ENCODE data around the gene TNNT3.

TNNT3 gene

GRCh38 chr11:1888347-1888753, 31.2 kb upstream of the TNNT3 start:
- Histone ChIP-seq H3K4me1 (ENCODE audit: control extremely low read depth in 1 of 4, control insufficient read depth in 4 of 4, insufficient read depth in 4 of 4, low read length in 3 of 4) (peaks cover 0 to 62% (median 58%) of the 10 kb centered on the region in 4 experiments), H3K9me3 (ENCODE audit: control extremely low read depth in 1 of 5, control insufficient read depth in 4 of 5, insufficient read depth in 2 of 5, low read depth in 1 of 5, low read length in 4 of 5) (peaks cover 0 to 2% (median 0%) of the 10 kb centered on the region in 5 experiments), H3K4me3 (ENCODE audit: control insufficient read depth in 1 of 7, extremely low read depth in 1 of 7, insufficient read depth in 4 of 7, low read depth in 2 of 7, low read length in 6 of 7) (peak overlapping the region in 5 of 7 experiments; percentile 4 to 87 (median 71)), H3K36me3 (ENCODE audit: control insufficient read depth in 4 of 4, insufficient read depth in 4 of 4, low read length in 3 of 4) (peaks cover 11 to 36% (median 24%) of the 10 kb centered on the region in 4 experiments), H3K27me3 (replicated peaks in 2 of 5; ENCODE audit: control insufficient read depth in 4 of 5, insufficient read depth in 5 of 5, low read length in 4 of 5) (no peaks in the 10 kb centered on the region), H3K27ac (ENCODE audit: insufficient read depth in 1 of 2, low read depth in 1 of 2, low read length in 2 of 2, poor library complexity in 1 of 2, severe bottlenecking in 2 of 2) (peak overlapping the region; percentile 7 to 79)
- WGBS (ENCODE audit: insufficient coverage) = 25% methylated on average over 9 of the region's 9 CpGs
- peak in 2 of 3 donors; percentile 32 to 49 for DNase-seq
- POLR2A ChIA-PET = interaction anchor here (1.0 to 1.6 kb wide), 3 partner anchors 9 to 60 kb away, joined by 3 to 7 read pairs (median 3); partner anchors contain the start of gene MRPL23
- CTCF ChIA-PET = interaction anchor here (0.8 to 5.5 kb wide), 10 partner anchors 9 to 195 kb away, joined by 3 to 53 read pairs (median 5); partner anchors contain the start of genes MRPL23 and TNNT3

DNA sequence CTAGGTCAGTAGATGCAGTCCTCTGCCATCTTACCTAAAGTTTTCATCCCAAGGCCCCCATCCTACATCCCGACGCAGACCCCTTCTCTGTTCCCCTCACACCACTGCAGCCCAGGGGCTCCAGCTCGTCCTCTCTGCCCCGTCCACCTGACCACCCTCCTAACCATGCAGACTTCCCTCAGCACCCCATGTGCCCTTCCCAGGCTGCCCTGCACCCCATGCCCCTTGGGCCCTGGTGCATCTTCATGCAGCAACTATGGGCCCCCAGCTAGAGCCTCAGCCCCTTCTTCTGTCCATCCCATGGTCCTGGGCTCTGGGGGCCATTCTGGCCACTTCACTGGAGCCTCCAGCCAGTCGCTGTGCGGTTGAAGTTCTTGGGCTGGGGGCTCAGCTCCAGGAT, 30.7 kb upstream of the TNNT3 start:
- WGBS (ENCODE audit: insufficient coverage) = 16% methylated on average over 6 of the region's 6 CpGs
- Histone ChIP-seq H3K4me3 (ENCODE audit: control insufficient read depth in 1 of 7, extremely low read depth in 1 of 7, insufficient read depth in 4 of 7, low read depth in 2 of 7, low read length in 6 of 7) (peak overlapping the region in 5 of 7 experiments; percentile 33 to 87 (median 71)), H3K9me3 (ENCODE audit: control extremely low read depth in 1 of 5, control insufficient read depth in 4 of 5, insufficient read depth in 2 of 5, low read depth in 1 of 5, low read length in 4 of 5) (peaks cover 0 to 2% (median 0%) of the 10 kb centered on the region in 5 experiments), H3K4me1 (ENCODE audit: control extremely low read depth in 1 of 4, control insufficient read depth in 4 of 4, insufficient read depth in 4 of 4, low read length in 3 of 4) (peaks cover 0 to 66% (median 55%) of the 10 kb centered on the region in 4 experiments), H3K27ac (ENCODE audit: insufficient read depth in 1 of 2, low read depth in 1 of 2, low read length in 2 of 2, poor library complexity in 1 of 2, severe bottlenecking in 2 of 2) (peak overlapping the region; percentile 7 to 79), H3K27me3 (replicated peaks in 2 of 5; ENCODE audit: control insufficient read depth in 4 of 5, insufficient read depth in 5 of 5, low read length in 4 of 5) (no peaks in the 10 kb centered on the region), H3K36me3 (ENCODE audit: control insufficient read depth in 4 of 4, insufficient read depth in 4 of 4, low read length in 3 of 4) (peaks cover 11 to 32% (median 19%) of the 10 kb centered on the region in 4 experiments)
- DNase-seq = no peak
- CTCF ChIA-PET = interaction anchor here (0.6 to 5.5 kb wide), 11 partner anchors 9 to 195 kb away, joined by 3 to 53 read pairs (median 4); partner anchors contain the start of genes MRPL23 and TNNT3
- POLR2A ChIA-PET = interaction anchor here (1.0 to 1.6 kb wide), 3 partner anchors 8 to 60 kb away, joined by 3 to 7 read pairs (median 3); partner anchors contain the start of gene MRPL23

DNA sequence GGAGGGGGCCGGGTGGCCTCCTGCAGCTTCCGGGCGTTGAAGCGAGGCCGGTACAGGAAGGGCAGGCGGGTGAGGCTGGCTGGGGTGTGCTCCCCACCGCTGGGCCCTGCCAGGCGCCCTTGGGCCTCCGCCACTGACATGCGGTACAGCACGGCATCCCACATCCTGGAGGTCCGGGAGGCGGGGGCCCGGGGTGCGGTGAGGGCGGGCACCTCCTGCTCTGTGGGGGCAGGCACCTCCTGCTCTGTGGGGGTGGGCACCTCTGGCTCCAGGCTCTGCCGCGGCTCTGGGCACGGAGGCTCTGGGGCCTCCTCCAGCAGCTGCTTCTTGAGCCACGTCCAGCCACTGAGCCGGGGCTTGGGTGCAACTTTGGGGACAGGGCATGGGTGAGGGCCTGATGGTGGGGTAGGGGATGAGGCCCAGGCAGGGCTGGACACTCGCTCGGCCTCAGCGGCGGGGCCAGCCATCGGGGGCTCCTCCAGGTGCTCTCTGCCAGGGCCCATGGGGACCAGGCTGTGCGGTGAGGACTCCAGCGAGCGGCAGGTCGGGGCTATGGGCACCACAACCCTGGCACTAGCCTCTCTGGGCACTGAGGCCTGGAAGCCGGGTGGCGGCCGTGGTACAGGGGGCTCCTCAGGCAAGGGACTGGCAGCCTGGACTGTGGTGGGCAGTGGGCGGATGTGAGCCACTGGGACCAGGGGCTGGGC, 30.1 kb upstream of the TNNT3 start:
- Histone ChIP-seq H3K27me3 (replicated peaks in 2 of 5; ENCODE audit: control insufficient read depth in 4 of 5, insufficient read depth in 5 of 5, low read length in 4 of 5) (no peaks in the 10 kb centered on the region), H3K4me3 (ENCODE audit: control insufficient read depth in 1 of 7, extremely low read depth in 1 of 7, insufficient read depth in 4 of 7, low read depth in 2 of 7, low read length in 6 of 7) (peak overlapping the region; percentile 50 to 87 (median 71)), H3K36me3 (ENCODE audit: control insufficient read depth in 4 of 4, insufficient read depth in 4 of 4, low read length in 3 of 4) (peaks cover 6 to 26% (median 18%) of the 10 kb centered on the region in 4 experiments), H3K4me1 (ENCODE audit: control extremely low read depth in 1 of 4, control insufficient read depth in 4 of 4, insufficient read depth in 4 of 4, low read length in 3 of 4) (peaks cover 0 to 69% (median 55%) of the 10 kb centered on the region in 4 experiments), H3K9me3 (ENCODE audit: control extremely low read depth in 1 of 5, control insufficient read depth in 4 of 5, insufficient read depth in 2 of 5, low read depth in 1 of 5, low read length in 4 of 5) (peaks cover 0 to 2% (median 0%) of the 10 kb centered on the region in 5 experiments), H3K27ac (ENCODE audit: insufficient read depth in 1 of 2, low read depth in 1 of 2, low read length in 2 of 2, poor library complexity in 1 of 2, severe bottlenecking in 2 of 2) (peak overlapping the region; percentile 33 to 79)
- ChIA-PET CTCF (interaction anchor here (0.6 to 5.5 kb wide), 10 partner anchors 13 to 196 kb away, joined by 3 to 53 read pairs (median 6); partner anchors contain the start of genes MRPL23 and TNNT3), POLR2A (interaction anchor here (0.6 to 1.6 kb wide), 4 partner anchors 8 to 59 kb away, joined by 3 to 7 read pairs (median 4); partner anchors contain the start of gene MRPL23)
- peak; percentile 66 to 90 (median 83) for DNase-seq
- WGBS (ENCODE audit: insufficient coverage) = 2% methylated on average over 24 of the region's 34 CpGs

DNA sequence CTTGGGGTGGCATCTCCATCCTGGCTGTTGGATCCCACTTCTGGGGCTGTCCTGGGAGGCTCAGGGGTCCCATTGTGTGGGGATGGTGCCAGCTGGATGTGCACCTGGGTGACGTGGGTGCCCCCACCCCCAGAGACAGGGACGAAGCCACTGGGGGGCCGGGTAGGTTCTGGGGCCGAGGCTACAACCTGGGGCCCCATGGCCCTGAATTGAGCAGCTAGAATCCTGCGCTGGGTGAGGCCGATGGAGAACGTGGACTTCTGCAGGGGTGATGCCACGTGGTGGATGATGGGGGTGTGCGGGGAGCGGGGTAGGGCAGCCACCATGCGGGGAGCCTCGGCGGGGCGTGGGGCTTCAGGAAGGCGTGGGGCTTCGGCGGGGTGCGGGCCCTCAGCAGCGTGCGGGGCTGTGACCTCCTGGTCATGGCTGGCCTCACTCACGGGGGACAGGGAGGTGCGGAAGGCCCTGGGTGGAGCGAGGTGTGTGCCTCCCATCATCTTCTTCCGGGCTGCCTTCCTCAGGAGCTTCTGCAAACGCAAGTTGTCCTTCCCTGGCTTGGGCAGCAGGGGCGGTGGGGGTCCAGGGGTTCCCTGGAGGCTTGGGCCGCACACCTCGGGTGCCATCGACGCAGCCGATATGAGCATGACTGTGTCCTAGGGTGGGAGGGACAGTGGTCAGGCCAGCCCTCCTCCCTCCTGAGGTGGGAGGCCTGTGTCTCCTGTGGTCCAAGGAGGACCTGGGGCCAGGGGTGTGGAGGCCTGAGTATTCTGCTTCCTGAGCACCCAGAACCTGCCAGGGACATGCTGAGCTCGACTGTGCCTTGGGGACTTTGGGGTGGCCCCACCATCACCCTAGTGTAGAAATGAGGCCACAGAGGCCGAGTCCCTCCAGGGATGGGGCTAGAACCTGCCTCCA, 29.3 kb upstream of the TNNT3 start:
- 5% methylated on average over 26 of the region's 33 CpGs for WGBS (ENCODE audit: insufficient coverage)
- peaks cover 0 to 18% (median 12%) of the 10 kb centered on the region in 4 experiments for H3K36me3 ChIP-seq (ENCODE audit: control insufficient read depth in 4 of 4, insufficient read depth in 4 of 4, low read length in 3 of 4)
- peak overlapping the region; percentile 50 to 87 (median 71) for H3K4me3 ChIP-seq (ENCODE audit: control insufficient read depth in 1 of 7, extremely low read depth in 1 of 7, insufficient read depth in 4 of 7, low read depth in 2 of 7, low read length in 6 of 7)
- DNase-seq = peak in 2 of 3 donors; percentile 58 to 67
- peaks cover under 1 to 70% (median 55%) of the 10 kb centered on the region in 4 experiments for H3K4me1 ChIP-seq (ENCODE audit: control extremely low read depth in 1 of 4, control insufficient read depth in 4 of 4, insufficient read depth in 4 of 4, low read length in 3 of 4)
- H3K27me3 ChIP-seq (replicated peaks in 2 of 5; ENCODE audit: control insufficient read depth in 4 of 5, insufficient read depth in 5 of 5, low read length in 4 of 5) = no peaks in the 10 kb centered on the region
- H3K27ac ChIP-seq (ENCODE audit: insufficient read depth in 1 of 2, low read depth in 1 of 2, low read length in 2 of 2, poor library complexity in 1 of 2, severe bottlenecking in 2 of 2) = peak overlapping the region; percentile 64 to 79
- ChIA-PET POLR2A (interaction anchor here (0.5 to 2.3 kb wide), 9 partner anchors 21 to 59 kb away, joined by 3 to 7 read pairs (median 5); partner anchors contain the start of gene MRPL23), CTCF (interaction anchor here (0.8 to 5.5 kb wide), 18 partner anchors 7 to 196 kb away, joined by 3 to 53 read pairs (median 4); partner anchors contain the start of genes MRPL23 and TNNT3)
- H3K9me3 ChIP-seq (ENCODE audit: control extremely low read depth in 1 of 5, control insufficient read depth in 4 of 5, insufficient read depth in 2 of 5, low read depth in 1 of 5, low read length in 4 of 5) = no peaks in the 10 kb centered on the region

DNA sequence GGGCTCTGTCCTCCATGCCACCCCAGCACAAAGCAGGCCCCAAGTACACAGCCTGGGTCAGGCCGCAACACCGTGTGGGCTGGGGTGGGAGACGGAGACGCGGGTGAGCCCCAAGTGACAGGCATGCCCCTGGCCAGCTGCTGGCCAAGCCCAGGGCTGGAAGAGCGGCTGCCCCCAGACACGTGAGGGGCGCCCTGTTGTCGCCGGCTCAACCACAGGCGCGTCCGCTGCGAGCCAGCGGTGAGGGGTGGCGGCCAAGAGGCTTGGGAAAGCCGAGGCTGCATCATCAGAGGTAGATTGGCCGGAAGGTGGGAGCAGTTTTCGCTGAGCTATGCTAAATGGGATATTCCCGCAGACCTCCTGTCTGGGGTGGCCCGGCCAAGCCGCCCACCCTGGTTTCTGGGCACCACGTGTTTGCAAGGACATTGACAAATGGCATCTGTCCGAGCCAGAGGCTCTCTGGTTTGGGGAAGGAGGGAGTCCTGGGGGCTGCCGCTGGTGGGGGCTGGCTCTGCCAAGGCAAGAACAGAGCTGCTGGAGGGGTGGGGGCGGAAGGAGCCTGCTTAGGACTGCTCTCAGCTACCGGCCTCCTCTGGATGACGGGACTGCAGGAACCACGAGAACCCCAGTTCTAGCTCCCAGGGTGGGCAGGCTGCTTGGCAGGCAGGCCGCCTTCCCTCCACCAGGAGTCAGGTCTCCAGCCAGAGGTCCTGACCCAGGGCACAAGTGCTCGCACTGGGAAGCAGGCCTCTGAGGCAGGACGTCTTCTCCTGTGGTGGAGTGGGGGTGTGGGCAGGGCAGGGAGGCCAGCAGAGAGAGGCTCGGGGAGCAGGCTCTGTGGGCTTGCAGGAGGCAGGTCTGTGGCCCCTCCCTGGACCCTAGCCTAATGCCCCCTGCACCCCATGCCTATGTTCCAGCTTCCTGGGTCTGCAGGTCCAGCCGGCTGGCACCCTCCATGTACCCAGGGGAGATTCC, 28.4 kb upstream of the TNNT3 start:
- H3K4me1 ChIP-seq (ENCODE audit: control extremely low read depth in 1 of 4, control insufficient read depth in 4 of 4, insufficient read depth in 4 of 4, low read length in 3 of 4) = peaks cover 6 to 78% (median 61%) of the 10 kb centered on the region in 4 experiments
- CTCF ChIA-PET = interaction anchor here (0.7 to 5.5 kb wide), 19 partner anchors 8 to 111 kb away, joined by 3 to 53 read pairs (median 4); partner anchors contain the start of genes MRPL23 and TNNT3

More for the DNA sequence above, 28.4 kb upstream of the TNNT3 start:
- no peaks in the 10 kb centered on the region for H3K9me3 ChIP-seq (ENCODE audit: control extremely low read depth in 1 of 5, control insufficient read depth in 4 of 5, insufficient read depth in 2 of 5, low read depth in 1 of 5, low read length in 4 of 5)
- H3K36me3 ChIP-seq (ENCODE audit: control insufficient read depth in 4 of 4, insufficient read depth in 4 of 4, low read length in 3 of 4) = peaks cover 0 to 8% (median 3%) of the 10 kb centered on the region in 4 experiments
- DNase-seq = peak in 2 of 3 donors; percentile 35 to 57
- peak overlapping the region; percentile 64 to 79 for H3K27ac ChIP-seq (ENCODE audit: insufficient read depth in 1 of 2, low read depth in 1 of 2, low read length in 2 of 2, poor library complexity in 1 of 2, severe bottlenecking in 2 of 2)
- POLR2A ChIA-PET = interaction anchor here (0.5 to 2.3 kb wide), 6 partner anchors 26 to 58 kb away, joined by 3 to 7 read pairs (median 4); no protein-coding TSS in a partner anchor
- WGBS (ENCODE audit: insufficient coverage) = 3% methylated on average over 28 of the region's 34 CpGs
- peak overlapping the region; percentile 43 to 87 (median 71) for H3K4me3 ChIP-seq (ENCODE audit: control insufficient read depth in 1 of 7, extremely low read depth in 1 of 7, insufficient read depth in 4 of 7, low read depth in 2 of 7, low read length in 6 of 7)
- H3K27me3 ChIP-seq (replicated peaks in 2 of 5; ENCODE audit: control insufficient read depth in 4 of 5, insufficient read depth in 5 of 5, low read length in 4 of 5) = no peaks in the 10 kb centered on the region

Measured in common myeloid progenitor, CD34-positive (primary cell).